Measurements from ENCODE around the gene PHYHIPL.

DNA sequence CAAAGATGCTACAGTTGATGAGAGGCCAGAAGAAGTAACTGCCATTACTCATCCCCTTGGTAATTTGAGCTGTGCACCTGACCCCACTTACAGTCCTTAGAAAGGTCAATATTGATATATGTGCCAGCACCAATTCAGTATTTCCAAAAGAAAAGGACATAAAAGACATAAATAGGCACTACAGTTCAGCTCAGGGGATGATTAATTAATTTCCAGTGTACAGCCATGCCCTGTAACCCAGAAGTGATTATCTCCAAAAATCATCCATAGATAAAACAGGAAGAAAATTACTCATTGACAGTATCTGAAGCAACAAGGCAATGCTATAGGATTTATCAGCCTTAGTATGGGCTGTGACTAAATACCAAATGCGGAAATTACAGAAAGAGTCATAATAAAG, 82.4 kb downstream of the PHYHIPL start:
- TF ChIP-seq, protein P1, sequence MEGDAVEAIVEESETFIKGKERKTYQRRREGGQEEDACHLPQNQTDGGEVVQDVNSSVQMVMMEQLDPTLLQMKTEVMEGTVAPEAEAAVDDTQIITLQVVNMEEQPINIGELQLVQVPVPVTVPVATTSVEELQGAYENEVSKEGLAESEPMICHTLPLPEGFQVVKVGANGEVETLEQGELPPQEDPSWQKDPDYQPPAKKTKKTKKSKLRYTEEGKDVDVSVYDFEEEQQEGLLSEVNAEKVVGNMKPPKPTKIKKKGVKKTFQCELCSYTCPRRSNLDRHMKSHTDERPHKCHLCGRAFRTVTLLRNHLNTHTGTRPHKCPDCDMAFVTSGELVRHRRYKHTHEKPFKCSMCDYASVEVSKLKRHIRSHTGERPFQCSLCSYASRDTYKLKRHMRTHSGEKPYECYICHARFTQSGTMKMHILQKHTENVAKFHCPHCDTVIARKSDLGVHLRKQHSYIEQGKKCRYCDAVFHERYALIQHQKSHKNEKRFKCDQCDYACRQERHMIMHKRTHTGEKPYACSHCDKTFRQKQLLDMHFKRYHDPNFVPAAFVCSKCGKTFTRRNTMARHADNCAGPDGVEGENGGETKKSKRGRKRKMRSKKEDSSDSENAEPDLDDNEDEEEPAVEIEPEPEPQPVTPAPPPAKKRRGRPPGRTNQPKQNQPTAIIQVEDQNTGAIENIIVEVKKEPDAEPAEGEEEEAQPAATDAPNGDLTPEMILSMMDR (conservative IDR thresholded peaks at IDR 0.05 in 1 of 2, IDR thresholded peaks at IDR 0.05 in 1 of 2; ENCODE audit: low read depth in 1 of 2, low read length in 2 of 2), result no peak
- TF ChIP-seq EZH2 (IDR thresholded peaks at IDR 0.05; ENCODE audit: low read length, missing control alignments), result no peak

Data from fibroblast of lung (primary cell).